ENCODE measurements around the gene MEIS1.

Gene MEIS1

GRCh38 chr2:66436581-66437001, 1.7 kb downstream of the MEIS1 start:
- no peak overlapping the region; the same call in 1 of the 2 replicates for H3K4me3 ChIP-seq (ENCODE audit: low read length)
- no peak for TF ChIP-seq ZNF274 (IDR thresholded peaks at IDR 0.05; ENCODE audit: low read depth, low read length)

DNA sequence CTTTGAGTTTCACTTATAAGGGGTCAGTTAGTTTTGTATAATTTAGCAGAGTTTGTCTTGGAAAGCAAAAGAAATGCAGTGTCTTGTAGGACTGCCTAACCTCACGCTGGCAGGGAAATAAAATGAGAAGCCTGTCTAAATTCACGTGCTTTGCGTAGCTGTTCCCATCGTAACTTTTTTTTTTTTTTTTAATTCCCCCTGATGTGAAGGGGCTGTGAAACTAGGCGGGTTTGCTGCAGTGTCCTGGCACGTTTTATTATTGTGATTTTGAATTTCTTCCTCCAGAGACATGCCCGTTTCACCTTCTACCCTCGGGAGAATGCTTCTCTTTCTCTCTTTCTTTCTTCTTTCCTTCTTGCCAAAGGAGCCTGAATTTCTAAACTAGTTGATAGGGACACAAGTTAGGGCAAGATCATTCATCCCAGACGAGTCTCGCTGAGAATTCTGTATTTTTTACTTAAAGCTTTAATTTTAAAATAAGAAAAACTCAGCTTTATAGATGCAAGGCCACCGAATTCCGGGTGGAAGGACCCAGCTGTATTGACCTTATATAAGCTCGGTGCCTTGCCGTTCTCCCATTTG, 2.3 kb downstream of the MEIS1 start:
- no peak for TF ChIP-seq ZNF274 (IDR thresholded peaks at IDR 0.05; ENCODE audit: low read depth, low read length)
- H3K4me3 ChIP-seq (ENCODE audit: low read length) = no peak overlapping the region; the same call in 1 of the 2 replicates

GRCh38 chr2:66437691-66438497, 3.0 kb downstream of the MEIS1 start:
- no peak overlapping the region for H3K4me3 ChIP-seq (ENCODE audit: low read length)
- TF ChIP-seq ZNF274 (IDR thresholded peaks at IDR 0.05; ENCODE audit: low read depth, low read length) = no peak

GRCh38 chr2:66438498-66438833, 3.5 kb downstream of the MEIS1 start:
- H3K4me3 ChIP-seq (ENCODE audit: low read length) = no peak overlapping the region

DNA sequence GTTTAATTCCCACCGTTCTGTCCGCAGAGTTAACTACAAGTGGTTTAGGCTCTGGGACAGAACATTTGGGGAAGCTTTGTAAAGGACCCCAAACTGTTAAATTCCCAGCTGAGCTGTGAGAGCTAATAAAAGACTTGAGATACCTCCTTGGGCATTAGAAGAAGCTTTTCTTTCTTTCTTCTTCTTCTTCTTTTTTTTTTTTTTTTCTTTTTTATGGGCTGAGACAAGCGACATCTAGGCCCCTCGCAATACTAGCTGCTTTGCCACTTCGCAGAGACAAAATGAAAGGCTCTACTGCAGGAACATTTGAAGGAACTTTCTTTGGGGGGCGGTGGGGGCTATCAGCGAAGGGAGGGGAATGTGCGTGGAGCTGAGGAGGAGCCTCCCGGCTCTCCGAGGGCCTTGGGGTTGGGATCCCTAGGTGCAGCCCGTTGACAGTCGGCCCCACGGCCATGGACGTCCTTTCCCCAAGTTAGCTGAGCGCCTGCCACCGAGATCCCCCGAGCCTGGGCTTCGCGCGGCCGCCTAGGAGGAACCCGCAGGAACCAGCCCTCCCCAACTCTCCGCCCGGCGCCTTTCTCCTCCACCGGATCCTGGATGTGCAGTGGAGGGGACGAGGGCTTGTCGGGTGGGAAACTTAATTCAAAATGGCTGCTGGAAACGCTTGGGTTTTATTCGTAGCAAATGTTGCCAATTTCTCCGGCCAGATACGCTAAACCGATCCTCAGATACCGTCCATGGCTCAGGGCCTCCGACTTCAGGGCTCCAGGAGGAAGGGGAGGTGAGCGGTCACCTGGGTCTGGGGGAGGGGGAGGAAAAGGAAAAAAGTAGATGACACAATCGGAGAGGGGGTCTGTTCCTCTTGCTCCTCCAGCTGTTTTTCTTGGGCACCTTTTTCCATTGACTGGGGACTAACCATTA, 4.2 kb downstream of the MEIS1 start:
- TF ChIP-seq ZNF274 (IDR thresholded peaks at IDR 0.05; ENCODE audit: low read depth, low read length) = no peak
- H3K4me3 ChIP-seq (ENCODE audit: low read length) = no peak overlapping the region

More at GRCh38 chr2:66438498-66438833, 3.5 kb downstream of the MEIS1 start:
- no peak for TF ChIP-seq ZNF274 (IDR thresholded peaks at IDR 0.05; ENCODE audit: low read depth, low read length)

GRCh38 chr2:66439812-66440542, 5.1 kb downstream of the MEIS1 start:
- TF ChIP-seq ZNF274 (IDR thresholded peaks at IDR 0.05; ENCODE audit: low read depth, low read length) = no peak
- H3K4me3 ChIP-seq (ENCODE audit: low read length) = no peak overlapping the region

GRCh38 chr2:66440708-66441497, 6.0 kb downstream of the MEIS1 start:
- no peak overlapping the region for H3K4me3 ChIP-seq (ENCODE audit: low read length)
- TF ChIP-seq ZNF274 (IDR thresholded peaks at IDR 0.05; ENCODE audit: low read depth, low read length) = no peak

- TF ChIP-seq ZNF274 (IDR thresholded peaks at IDR 0.05; ENCODE audit: low read depth, low read length) = no peak
- H3K4me3 ChIP-seq (ENCODE audit: low read length) = no peak overlapping the region
These were observed 6.8 kb downstream of the MEIS1 start for GRCh38 chr2:66441581-66442320.

DNA sequence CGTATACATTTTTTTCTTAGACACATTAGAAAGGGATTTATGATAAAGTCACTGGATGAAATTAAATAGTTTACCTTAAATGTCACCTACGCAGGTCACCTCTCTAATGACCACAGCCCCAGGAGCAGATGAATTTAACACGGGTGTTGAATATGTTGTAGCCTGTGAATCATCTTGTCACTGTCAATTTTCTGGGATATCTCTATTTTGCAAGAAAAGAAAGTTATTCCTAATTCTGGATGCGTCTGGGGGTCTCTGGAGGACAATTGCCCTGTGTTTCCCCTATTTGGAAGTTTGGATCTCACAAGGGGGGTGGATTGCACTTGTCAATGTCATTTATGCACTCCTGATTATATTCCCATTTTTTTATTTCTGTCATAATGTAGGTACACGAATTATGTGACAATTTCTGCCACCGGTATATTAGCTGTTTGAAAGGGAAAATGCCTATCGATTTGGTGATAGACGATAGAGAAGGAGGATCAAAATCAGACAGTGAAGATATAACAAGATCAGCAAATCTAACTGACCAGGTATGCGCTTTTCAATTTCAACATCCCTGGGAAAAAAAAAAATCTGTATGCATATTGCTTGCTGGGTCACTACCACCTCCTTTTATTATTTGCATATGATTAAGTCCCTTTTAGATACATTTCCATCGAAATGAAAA, 7.7 kb downstream of the MEIS1 start:
- TF ChIP-seq ZNF274 (IDR thresholded peaks at IDR 0.05; ENCODE audit: low read depth, low read length) = no peak
- no peak overlapping the region for H3K4me3 ChIP-seq (ENCODE audit: low read length)

DNA sequence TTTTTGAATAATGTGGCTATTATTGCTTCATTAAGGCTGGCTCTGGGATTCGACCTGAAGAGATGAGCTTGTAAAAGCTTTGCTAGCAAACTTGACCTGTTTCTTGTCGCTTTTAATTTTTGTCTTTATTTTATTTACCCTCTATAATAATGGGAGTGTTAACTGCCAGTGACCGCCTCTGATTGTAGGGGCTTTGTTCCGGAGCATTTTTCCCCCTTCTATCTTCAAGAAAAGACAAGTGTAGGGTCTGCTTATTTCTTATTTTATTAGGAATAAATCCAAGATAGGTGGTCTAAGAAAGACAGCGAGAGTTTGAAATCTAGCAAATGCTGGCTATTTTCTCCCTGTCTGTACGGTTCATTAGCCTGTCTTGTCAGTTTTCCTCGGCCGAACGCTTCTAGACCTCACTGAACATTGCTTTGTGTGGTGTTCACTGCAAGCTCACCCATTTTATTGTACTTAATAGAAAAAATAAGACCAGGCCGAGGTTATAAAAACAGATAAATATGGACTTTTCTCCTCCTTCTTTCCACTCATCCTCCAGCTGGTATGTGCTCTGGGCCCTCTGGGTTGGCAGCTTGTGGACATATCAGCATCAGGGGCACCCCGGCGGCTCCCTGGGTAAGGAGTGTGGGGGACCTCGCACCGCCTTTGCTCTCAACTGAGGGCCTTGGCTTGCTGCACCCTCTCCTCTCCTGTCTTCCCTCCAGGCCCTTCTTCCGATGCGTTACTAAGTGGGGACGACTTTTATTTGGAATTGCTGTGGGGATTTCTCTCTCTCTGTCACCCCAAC, 8.5 kb downstream of the MEIS1 start:
- no peak overlapping the region for H3K4me3 ChIP-seq (ENCODE audit: low read length)
- TF ChIP-seq ZNF274 (IDR thresholded peaks at IDR 0.05; ENCODE audit: low read depth, low read length) = no peak
